HepG2 (cell line): Measurements from ENCODE around the gene SRRM3. TPM values are rescaled to one million over a fixed set of nuclear protein-coding genes. Genes with fewer than 3 reads are reported as not detected.

ENCODE experiments used
- BATF2 ChIP-seq: sonication (generic); formaldehyde crosslinking; IDR thresholded peaks from 2 replicates; pipeline ENCODE4 v1.8.0; 2022; ENCODE audit warnings: mild to moderate bottlenecking, missing genetic modification reagents, moderate library complexity
- FOXC1 ChIP-seq: sonication (generic); formaldehyde crosslinking; IDR thresholded peaks from 2 replicates; pipeline ENCODE4 v1.8.0; 2022; ENCODE audit warnings: mild to moderate bottlenecking, missing genetic modification reagents, borderline replicate concordance
- HNF4A ChIP-seq: sonication (generic); formaldehyde crosslinking; IDR thresholded peaks from 2 replicates; pipeline ENCODE4 v1.4.0; 2020; ENCODE audit warnings: missing genetic modification reagents
- MYC ChIP-seq: sonication (generic); formaldehyde crosslinking; IDR thresholded peaks from 2 replicates; pipeline ENCODE4 v1.9.0; 2021; ENCODE audit warnings: missing genetic modification reagents, borderline replicate concordance
- POGZ ChIP-seq: sonication (generic); formaldehyde crosslinking; IDR thresholded peaks from 2 replicates; pipeline ENCODE4 v1.4.0; 2020; ENCODE audit warnings: mild to moderate bottlenecking, missing genetic modification reagents
- PRDM4 ChIP-seq: sonication (generic); formaldehyde crosslinking; IDR thresholded peaks from 2 replicates; pipeline ENCODE4 v1.9.0; 2021; ENCODE audit warnings: missing genetic modification reagents, borderline replicate concordance
- STAG1 ChIP-seq: sonication (generic); formaldehyde crosslinking; IDR thresholded peaks from 2 replicates; pipeline ENCODE4 v1.4.0; 2020; ENCODE audit warnings: missing genetic modification reagents
- ZNF263 ChIP-seq: sonication (generic); formaldehyde crosslinking; IDR thresholded peaks from 2 replicates; pipeline ENCODE4 v1.4.0; 2020; ENCODE audit warnings: missing genetic modification reagents
- ZNF546 ChIP-seq: sonication (generic); formaldehyde crosslinking; conservative IDR thresholded peaks from 2 replicates; pipeline ENCODE4 v1.8.1; 2023; ENCODE audit warnings: mild to moderate bottlenecking, missing genetic modification reagents
- ZSCAN25 ChIP-seq: sonication (generic); formaldehyde crosslinking; IDR thresholded peaks from 2 replicates; pipeline ENCODE4 v1.8.0; 2022; ENCODE audit warnings: mild to moderate bottlenecking, missing genetic modification reagents
- polyA plus RNA-seq, 8 experiments: library from polyadenylated mRNA; depleted of rRNA in 3 of 8; stranded (reverse) in 7 of 8; unstranded in 1 of 8; fragments of >200 nt; fragmentation: Illumina TruSeq in 4 of 8; extraction: Trizol in 4 of 8; gene quantifications; 2 replicates each; pipeline versions ENCODE4 v1.2.1 to v1.2.3, GENCODE V29; 2011 to 2016; ENCODE audit warnings: low read depth in 4 of 8, missing spikeins in 1 of 8, mixed read lengths in 1 of 8; ENCODE audit not compliant: insufficient read depth in 1 of 8
- total RNA-seq, 5 experiments: library from RNA; depleted of rRNA; stranded (reverse); fragments of >200 nt; fragmentation: Illumina TruSeq; extraction: Trizol; gene quantifications; 2 replicates each; pipeline ENCODE4 v1.2.3, GENCODE V29; 2016; ENCODE audit warnings: low read depth in 1 of 5
- TF ChIP-seq, protein P1 (sequence below): sonication (generic); formaldehyde crosslinking; IDR thresholded peaks from 2 replicates; pipeline ENCODE4 v1.4.0; 2020; ENCODE audit warnings: mild to moderate bottlenecking, missing genetic modification reagents
- TF ChIP-seq, protein P2 (sequence below): sonication (generic); formaldehyde crosslinking; IDR thresholded peaks from 2 replicates; pipeline ENCODE4 v1.5.1; 2020; ENCODE audit warnings: mild to moderate bottlenecking, missing genetic modification reagents, moderate library complexity

The SRRM3 gene
- total and polyA plus RNA-seq, 2 of the 13 experiments (the other 11 are each of a cell fraction or from before 2014, with no cell fraction given): 0.13 to 0.54 TPM

DNA sequence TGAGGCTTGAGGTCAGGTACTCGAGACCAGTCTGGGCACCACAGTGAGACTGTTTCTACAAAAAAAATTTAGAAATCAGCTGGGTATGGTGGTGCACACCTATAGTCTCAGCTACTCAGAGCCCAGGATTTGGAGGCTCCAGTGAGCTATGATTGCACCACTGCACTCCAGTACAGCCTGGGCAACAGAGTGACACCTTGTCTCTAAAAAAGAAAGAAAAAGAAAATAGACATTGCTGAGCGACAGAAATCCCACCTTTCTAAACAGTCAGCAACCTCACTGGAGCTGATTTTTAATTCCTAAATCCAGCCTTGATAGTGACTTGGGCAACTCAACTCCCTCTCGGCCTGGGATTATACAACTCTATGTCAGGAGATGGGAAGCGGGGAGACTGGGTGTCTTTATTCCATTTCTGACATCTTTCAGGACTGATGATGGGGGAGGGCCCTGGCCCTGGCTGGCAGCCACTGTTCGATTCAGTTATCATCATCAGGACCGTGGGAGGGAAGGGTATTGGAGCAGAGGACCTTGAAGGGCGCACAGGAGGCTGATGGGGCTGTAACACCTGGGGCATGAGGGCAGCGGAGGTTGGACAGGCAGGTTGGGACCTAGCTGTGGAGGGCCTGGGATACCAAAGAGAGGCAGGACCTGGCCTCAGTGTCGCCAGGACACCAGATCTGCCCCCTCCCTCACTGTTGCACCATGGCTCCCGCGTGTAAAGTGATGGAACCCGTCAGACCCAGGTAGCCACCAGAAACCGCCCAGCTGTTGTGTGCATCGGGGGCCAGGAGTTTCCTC is 115.5 kb downstream of the SRRM3 start (continued):
- TF ChIP-seq, protein P1, sequence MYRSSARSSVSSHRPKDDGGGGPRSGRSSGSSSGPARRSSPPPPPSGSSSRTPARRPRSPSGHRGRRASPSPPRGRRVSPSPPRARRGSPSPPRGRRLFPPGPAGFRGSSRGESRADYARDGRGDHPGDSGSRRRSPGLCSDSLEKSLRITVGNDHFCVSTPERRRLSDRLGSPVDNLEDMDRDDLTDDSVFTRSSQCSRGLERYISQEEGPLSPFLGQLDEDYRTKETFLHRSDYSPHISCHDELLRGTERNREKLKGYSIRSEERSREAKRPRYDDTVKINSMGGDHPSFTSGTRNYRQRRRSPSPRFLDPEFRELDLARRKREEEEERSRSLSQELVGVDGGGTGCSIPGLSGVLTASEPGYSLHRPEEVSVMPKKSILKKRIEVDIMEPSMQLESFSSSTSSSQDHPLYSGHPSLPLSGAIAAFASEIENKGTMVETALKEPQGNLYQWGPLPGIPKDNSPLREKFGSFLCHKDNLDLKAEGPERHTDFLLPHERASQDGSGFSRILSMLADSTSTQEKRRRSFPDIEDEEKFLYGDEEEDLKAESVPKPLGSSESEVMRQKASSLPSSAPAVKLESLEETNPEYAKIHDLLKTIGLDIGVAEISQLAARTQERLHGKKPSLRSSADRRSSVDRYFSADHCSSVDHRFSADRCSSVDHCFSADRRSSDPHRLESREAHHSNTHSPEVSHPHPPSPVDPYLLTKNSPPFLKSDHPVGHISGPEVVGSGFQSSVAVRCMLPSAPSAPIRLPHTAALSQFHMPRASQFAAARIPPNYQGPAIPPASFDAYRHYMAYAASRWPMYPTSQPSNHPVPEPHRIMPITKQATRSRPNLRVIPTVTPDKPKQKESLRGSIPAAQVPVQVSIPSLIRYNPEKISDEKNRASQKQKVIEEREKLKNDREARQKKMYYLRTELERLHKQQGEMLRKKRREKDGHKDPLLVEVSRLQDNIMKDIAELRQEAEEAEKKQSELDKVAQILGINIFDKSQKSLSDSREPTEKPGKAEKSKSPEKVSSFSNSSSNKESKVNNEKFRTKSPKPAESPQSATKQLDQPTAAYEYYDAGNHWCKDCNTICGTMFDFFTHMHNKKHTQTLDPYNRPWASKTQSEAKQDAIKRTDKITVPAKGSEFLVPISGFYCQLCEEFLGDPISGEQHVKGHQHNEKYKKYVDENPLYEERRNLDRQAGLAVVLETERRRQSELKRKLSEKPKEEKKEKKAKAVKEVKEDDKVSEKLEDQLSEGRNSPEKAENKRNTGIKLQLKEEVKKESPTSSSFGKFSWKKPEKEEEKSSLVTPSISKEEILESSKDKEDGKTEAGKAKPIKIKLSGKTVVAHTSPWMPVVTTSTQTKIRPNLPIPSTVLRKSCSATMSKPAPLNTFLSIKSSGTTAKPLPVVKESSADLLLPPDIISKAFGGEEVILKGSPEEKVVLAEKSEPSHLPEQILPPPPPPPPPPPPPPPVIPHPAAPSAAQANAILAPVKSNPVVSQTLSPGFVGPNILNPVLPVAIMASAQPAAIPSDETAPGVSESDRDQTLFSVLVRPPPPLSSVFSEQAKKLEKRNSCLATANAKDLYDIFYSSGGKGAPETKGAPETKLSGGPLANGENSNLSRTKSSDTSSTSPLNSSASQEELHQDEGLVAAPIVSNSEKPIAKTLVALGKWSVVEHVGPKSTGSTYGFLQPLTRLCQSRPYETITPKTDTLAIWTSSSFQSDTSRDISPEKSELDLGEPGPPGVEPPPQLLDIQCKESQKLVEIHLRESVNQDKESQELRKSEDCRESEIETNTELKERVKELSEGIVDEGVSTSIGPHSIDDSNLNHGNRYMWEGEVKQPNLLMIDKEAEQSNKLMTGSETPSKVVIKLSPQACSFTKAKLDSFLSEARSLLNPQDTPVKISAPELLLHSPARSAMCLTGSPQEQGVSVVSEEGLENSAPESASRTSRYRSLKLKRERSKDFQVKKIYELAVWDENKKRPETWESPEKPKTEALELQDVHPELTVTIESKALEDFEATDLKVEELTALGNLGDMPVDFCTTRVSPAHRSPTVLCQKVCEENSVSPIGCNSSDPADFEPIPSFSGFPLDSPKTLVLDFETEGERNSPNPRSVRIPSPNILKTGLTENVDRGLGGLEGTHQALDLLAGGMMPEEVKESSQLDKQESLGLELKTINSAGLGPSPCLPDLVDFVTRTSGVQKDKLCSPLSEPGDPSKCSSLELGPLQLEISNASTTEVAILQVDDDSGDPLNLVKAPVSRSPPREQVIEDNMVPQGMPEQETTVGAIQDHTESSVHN (CRISPR knock-in tag): no peak
- TF ChIP-seq ZNF546 (no peak), POGZ (CRISPR knock-in tag) (no peak), HNF4A (CRISPR knock-in tag) (no peak), FOXC1 (no peak), MYC (CRISPR knock-in tag) (0 out of 2 replicates have a peak, but pooled peaks have one; percentile 20), ZNF263 (CRISPR knock-in tag) (0 out of 2 replicates have a peak, but pooled peaks have one; percentile 47), PRDM4 (CRISPR knock-in tag) (no peak), BATF2 (no peak), ZSCAN25 (0 out of 2 replicates have a peak, but pooled peaks have one; percentile 14), STAG1 (no peak)
- TF ChIP-seq, protein P2, sequence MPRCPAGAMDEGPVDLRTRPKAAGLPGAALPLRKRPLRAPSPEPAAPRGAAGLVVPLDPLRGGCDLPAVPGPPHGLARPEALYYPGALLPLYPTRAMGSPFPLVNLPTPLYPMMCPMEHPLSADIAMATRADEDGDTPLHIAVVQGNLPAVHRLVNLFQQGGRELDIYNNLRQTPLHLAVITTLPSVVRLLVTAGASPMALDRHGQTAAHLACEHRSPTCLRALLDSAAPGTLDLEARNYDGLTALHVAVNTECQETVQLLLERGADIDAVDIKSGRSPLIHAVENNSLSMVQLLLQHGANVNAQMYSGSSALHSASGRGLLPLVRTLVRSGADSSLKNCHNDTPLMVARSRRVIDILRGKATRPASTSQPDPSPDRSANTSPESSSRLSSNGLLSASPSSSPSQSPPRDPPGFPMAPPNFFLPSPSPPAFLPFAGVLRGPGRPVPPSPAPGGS (CRISPR knock-in tag): no peak
